Hippocampal formation (tissue), 2 donors: ENCODE data around the gene CCL1.
A peak's percentile ranks its signal among the peaks of the same experiment; 100 is the strongest.

Experiments
- DNase-seq, 2 donors: peaks; one replicate each; lab custom pipeline; 2025; lab: John Stamatoyannopoulos, UW

CCL1 gene

GRCh38 chr17:34363183-34363661 lies at the start of gene CCL1:
TSS of gene CCL1 (minus strand) at chr17:34363233. CDS start at chr17:34363161, 72 bp downstream.
- DNase-seq: no peak

- no peak for DNase-seq
Measured at GRCh38 chr17:34412534-34412933, 49.5 kb upstream of the CCL1 start.

GRCh38 chr17:34411646-34412421 lies 48.8 kb upstream of the CCL1 start:
- no peak for DNase-seq

- DNase-seq: no peak
Measured at GRCh38 chr17:34409352-34409751, 46.3 kb upstream of the CCL1 start.

GRCh38 chr17:34408439-34408838 lies 45.4 kb upstream of the CCL1 start:
- DNase-seq: no peak

GRCh38 chr17:34406226-34406625 lies 43.2 kb upstream of the CCL1 start:
- no peak for DNase-seq

- no peak for DNase-seq
Measured at GRCh38 chr17:34403006-34403405, 40.0 kb upstream of the CCL1 start.

- DNase-seq: no peak
Measured at GRCh38 chr17:34401165-34401564, 38.1 kb upstream of the CCL1 start.

- DNase-seq: no peak
Measured at GRCh38 chr17:34400301-34400931, 37.4 kb upstream of the CCL1 start.

- no peak for DNase-seq
Measured at GRCh38 chr17:34399725-34400124, 36.7 kb upstream of the CCL1 start.

GRCh38 chr17:34398990-34399389 lies 36.0 kb upstream of the CCL1 start:
- DNase-seq: no peak

GRCh38 chr17:34397265-34397664 lies 34.2 kb upstream of the CCL1 start:
- DNase-seq: no peak

GRCh38 chr17:34393401-34393800 lies 30.4 kb upstream of the CCL1 start:
- DNase-seq: no peak

GRCh38 chr17:34391241-34391640 lies 28.2 kb upstream of the CCL1 start:
- DNase-seq: no peak

- no peak for DNase-seq
Measured at GRCh38 chr17:34390649-34391048, 27.6 kb upstream of the CCL1 start.

- no peak for DNase-seq
Measured at GRCh38 chr17:34389126-34389750, 26.2 kb upstream of the CCL1 start.

GRCh38 chr17:34387566-34387965 lies 24.5 kb upstream of the CCL1 start:
- no peak for DNase-seq

- peak; percentile 16 to 23 for DNase-seq
Measured at GRCh38 chr17:34386697-34387550, 23.9 kb upstream of the CCL1 start.

GRCh38 chr17:34386343-34386696 lies 23.3 kb upstream of the CCL1 start:
- no peak for DNase-seq

GRCh38 chr17:34384822-34385605 lies 22.0 kb upstream of the CCL1 start:
- DNase-seq: no peak

- no peak for DNase-seq
Measured at GRCh38 chr17:34384271-34384670, 21.2 kb upstream of the CCL1 start.
